Measurements from ENCODE around the gene SERPINB6. TPM values are rescaled to one million over a fixed set of nuclear protein-coding genes. Genes with fewer than 3 reads are reported as not detected.

SERPINB6 gene
- polyA plus RNA-seq, 1 of the 3 experiments (the other 2 are of a cell fraction): 102 TPM

GRCh38 chr6:3013901-3014674, 42.7 kb upstream of the SERPINB6 start:
- Histone ChIP-seq H3K9me2 (no peaks in the 10 kb centered on the region), H3K9me3 (peaks cover 14% of the 10 kb centered on the region), H3K27me3 (ENCODE audit: insufficient read depth) (no peaks in the 10 kb centered on the region), H3K4me1 (ENCODE audit: control insufficient read depth in 1 of 2, insufficient read depth in 2 of 2, low read depth in 1 of 2, low read length in 1 of 2) (no peaks in the 10 kb centered on the region; a peak in 1 of 4 replicates), H3K4me3 (ENCODE audit: low read depth in 2 of 2, low read length in 1 of 2) (no peak overlapping the region), H4K20me1 (ENCODE audit: insufficient read depth) (no peaks in the 10 kb centered on the region), H3K4me2 (no peak overlapping the region), H3K9ac (no peak overlapping the region), H2AFZ (ENCODE audit: low read depth) (no peak overlapping the region), H3K79me2 (ENCODE audit: insufficient read depth) (no peaks in the 10 kb centered on the region), H3F3A (replicated peaks; ENCODE audit: insufficient read depth) (no peaks in the 10 kb centered on the region), H3K27ac (ENCODE audit: low read depth in 2 of 2, low read length in 1 of 2) (no peak overlapping the region), H3K36me3 (replicated peaks in 1 of 2; ENCODE audit: control insufficient read depth in 1 of 2, insufficient read depth in 2 of 2, low read length in 1 of 2) (peaks cover 5 to 34% of the 10 kb centered on the region in 2 experiments)
- no peak for DNase-seq
- 95% methylated on average over 17 of the region's 18 CpGs for WGBS (ENCODE audit: low lambda C conversion rate)
- ChIA-PET CTCF (no interaction called here), POLR2A (no interaction called here)
- TF ChIP-seq EZH2phosphoT487 (IDR thresholded peaks at IDR 0.05; ENCODE audit: borderline replicate concordance, low read depth) (no peak), GATA2 (CRISPR knock-in tag; IDR thresholded peaks at IDR 0.05) (no peak), ZBTB33 (IDR thresholded peaks at IDR 0.05; ENCODE audit: borderline replicate concordance, low read depth) (no peak), RXRA (IDR thresholded peaks at IDR 0.05; ENCODE audit: borderline replicate concordance, low read depth) (no peak), TAF1 (IDR thresholded peaks at IDR 0.05; ENCODE audit: borderline replicate concordance, low read depth, low read length) (no peak), CHD2 (IDR thresholded peaks at IDR 0.05; ENCODE audit: low read length, partially characterized antibody) (no peak), JUND (IDR thresholded peaks at IDR 0.05) (no peak; the same call in 1 of the 2 replicates), NFIC (IDR thresholded peaks at IDR 0.05; ENCODE audit: borderline replicate concordance) (no peak), GABPA (IDR thresholded peaks at IDR 0.05; ENCODE audit: low read depth) (no peak), FOSL2 (IDR thresholded peaks at IDR 0.05; ENCODE audit: borderline replicate concordance, low read depth) (no peak), TCF12 (IDR thresholded peaks at IDR 0.05) (no peak), YY1 (IDR thresholded peaks at IDR 0.05; ENCODE audit: low read depth) (no peak), MEF2A (IDR thresholded peaks at IDR 0.05; ENCODE audit: borderline replicate concordance, low read depth) (no peak), NRF1 (IDR thresholded peaks at IDR 0.05; ENCODE audit: low read depth, low read length) (no peak), RCOR1 (IDR thresholded peaks at IDR 0.05; ENCODE audit: low read length) (no peak), REST (IDR thresholded peaks at IDR 0.05; ENCODE audit: low read depth, low read length) (no peak), USF1 (IDR thresholded peaks at IDR 0.05; ENCODE audit: borderline replicate concordance, low read depth) (no peak)
- TF ChIP-seq, protein P1, sequence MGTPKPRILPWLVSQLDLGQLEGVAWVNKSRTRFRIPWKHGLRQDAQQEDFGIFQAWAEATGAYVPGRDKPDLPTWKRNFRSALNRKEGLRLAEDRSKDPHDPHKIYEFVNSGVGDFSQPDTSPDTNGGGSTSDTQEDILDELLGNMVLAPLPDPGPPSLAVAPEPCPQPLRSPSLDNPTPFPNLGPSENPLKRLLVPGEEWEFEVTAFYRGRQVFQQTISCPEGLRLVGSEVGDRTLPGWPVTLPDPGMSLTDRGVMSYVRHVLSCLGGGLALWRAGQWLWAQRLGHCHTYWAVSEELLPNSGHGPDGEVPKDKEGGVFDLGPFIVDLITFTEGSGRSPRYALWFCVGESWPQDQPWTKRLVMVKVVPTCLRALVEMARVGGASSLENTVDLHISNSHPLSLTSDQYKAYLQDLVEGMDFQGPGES (IDR thresholded peaks at IDR 0.05; ENCODE audit: low read depth, low read length): no peak
- TF ChIP-seq, protein P2, sequence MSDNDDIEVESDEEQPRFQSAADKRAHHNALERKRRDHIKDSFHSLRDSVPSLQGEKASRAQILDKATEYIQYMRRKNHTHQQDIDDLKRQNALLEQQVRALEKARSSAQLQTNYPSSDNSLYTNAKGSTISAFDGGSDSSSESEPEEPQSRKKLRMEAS (IDR thresholded peaks at IDR 0.05; ENCODE audit: low read depth): no peak

Measured in SK-N-SH (cell line).